A673 (cell line): ENCODE data around the gene RAB17.

Experiments used
- CTCF ChIP-seq: fragments of 300-800, 200-600 bp; sonication (generic); conservative IDR thresholded peaks from 2 replicates; pipeline ENCODE4 v1.5.1; 2017; ENCODE audit warnings: low read depth, mild to moderate bottlenecking, antibody characterized with exemption, low read length, moderate library complexity, mixed read lengths
- EZH2 ChIP-seq: fragments of 200-600 bp; sonication (generic); IDR thresholded peaks from 2 replicates; pipeline ENCODE4 v1.6.1; 2017; ENCODE audit warnings: borderline replicate concordance, low read depth, mild to moderate bottlenecking, mixed read lengths, antibody characterized with exemption, low read length; ENCODE audit not compliant: poor library complexity, severe bottlenecking

GRCh38 chr2:237604960-237605359 lies 14.4 kb upstream of the RAB17 start:
- no peak for TF ChIP-seq EZH2
- TF ChIP-seq CTCF, result peak; percentile 31
